Epithelial cell of proximal tubule (primary cell): ENCODE results near the gene DNAAF5. TPM values are rescaled to one million over a fixed set of nuclear protein-coding genes. Genes with fewer than 3 reads are reported as not detected.

ENCODE experiments used
- DNase-seq: peaks from one replicate; pipeline ENCODE4 v3.0.0-alpha.2; 2011; ENCODE audit warnings: low read depth
- H3K4me3 ChIP-seq: 2 replicates; pipeline ENCODE4 v1.5.1; 2011; ENCODE audit warnings: low read depth, mild to moderate bottlenecking, low read length
- total RNA-seq: library from RNA; depleted of rRNA; stranded (reverse); fragments of >200 nt; gene quantifications from 2 replicates; pipeline ENCODE4 v1.2.3, GENCODE V29; 2015
- TF ChIP-seq, protein P1 (sequence below): conservative IDR thresholded peaks from 2 replicates; pipeline ENCODE4 v1.5.1; 2012; ENCODE audit warnings: low read depth, mild to moderate bottlenecking, low read length

DNAAF5 gene
- total RNA-seq, 1 donor from 2014 or later = 64.1 TPM

DNA sequence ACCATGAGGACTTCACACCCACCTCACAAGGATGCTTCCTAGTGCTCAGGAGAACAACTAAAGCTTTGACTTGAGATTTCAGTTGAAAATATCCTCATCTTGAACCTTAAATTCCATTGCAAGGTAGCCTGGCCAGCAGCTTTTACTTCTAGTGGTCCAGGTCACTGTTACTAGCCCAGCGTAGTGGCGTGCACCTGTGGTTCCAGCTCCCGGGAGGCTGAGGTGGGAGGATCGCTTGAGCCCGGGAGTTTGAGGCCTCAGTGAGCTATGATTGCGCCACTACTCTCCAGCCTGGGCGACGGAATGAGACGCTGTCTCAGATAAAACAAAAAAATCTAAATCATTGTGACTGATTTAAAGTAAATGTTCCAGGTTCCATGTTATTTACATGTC, 28.9 kb downstream of the DNAAF5 start:
- no peak overlapping the region for H3K4me3 ChIP-seq
- no peak for DNase-seq
- TF ChIP-seq, protein P1, sequence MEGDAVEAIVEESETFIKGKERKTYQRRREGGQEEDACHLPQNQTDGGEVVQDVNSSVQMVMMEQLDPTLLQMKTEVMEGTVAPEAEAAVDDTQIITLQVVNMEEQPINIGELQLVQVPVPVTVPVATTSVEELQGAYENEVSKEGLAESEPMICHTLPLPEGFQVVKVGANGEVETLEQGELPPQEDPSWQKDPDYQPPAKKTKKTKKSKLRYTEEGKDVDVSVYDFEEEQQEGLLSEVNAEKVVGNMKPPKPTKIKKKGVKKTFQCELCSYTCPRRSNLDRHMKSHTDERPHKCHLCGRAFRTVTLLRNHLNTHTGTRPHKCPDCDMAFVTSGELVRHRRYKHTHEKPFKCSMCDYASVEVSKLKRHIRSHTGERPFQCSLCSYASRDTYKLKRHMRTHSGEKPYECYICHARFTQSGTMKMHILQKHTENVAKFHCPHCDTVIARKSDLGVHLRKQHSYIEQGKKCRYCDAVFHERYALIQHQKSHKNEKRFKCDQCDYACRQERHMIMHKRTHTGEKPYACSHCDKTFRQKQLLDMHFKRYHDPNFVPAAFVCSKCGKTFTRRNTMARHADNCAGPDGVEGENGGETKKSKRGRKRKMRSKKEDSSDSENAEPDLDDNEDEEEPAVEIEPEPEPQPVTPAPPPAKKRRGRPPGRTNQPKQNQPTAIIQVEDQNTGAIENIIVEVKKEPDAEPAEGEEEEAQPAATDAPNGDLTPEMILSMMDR = no peak

DNA sequence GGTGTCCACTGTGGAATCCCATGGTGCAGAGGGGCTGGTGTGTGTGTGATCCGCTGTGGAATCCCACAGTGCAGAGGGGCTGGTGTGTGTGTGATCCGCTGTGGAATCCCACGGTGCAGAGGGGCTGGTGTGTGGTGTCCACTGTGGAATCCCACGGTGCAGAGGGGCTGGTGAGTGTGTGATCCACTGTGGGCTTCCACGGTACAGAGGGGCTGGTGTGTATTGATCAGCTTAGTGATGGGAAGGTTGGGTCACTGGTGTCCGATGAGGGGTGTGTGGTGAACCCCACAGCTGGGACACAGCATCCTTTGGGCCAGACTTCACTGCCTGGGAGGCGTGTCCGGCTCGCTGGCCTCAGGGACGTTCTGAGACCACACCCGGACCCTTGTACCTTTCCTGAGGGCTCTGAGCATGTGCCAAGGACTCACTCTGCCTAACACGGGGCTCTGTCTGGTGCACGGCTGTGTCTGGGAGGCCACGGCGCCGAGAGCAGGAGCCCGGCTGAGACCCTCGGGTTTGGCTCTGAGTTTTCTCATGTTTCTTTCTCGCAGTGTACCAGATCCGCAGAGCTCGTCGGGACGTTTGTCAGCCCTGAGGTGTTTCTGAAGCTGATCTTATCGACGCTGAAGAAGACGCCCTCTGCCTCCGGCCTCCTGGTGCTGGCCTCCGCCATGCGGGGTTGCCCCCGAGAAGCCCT, 29.9 kb downstream of the DNAAF5 start:
- H3K4me3 ChIP-seq = no peak overlapping the region
- TF ChIP-seq, protein P1 = no peak

DNA sequence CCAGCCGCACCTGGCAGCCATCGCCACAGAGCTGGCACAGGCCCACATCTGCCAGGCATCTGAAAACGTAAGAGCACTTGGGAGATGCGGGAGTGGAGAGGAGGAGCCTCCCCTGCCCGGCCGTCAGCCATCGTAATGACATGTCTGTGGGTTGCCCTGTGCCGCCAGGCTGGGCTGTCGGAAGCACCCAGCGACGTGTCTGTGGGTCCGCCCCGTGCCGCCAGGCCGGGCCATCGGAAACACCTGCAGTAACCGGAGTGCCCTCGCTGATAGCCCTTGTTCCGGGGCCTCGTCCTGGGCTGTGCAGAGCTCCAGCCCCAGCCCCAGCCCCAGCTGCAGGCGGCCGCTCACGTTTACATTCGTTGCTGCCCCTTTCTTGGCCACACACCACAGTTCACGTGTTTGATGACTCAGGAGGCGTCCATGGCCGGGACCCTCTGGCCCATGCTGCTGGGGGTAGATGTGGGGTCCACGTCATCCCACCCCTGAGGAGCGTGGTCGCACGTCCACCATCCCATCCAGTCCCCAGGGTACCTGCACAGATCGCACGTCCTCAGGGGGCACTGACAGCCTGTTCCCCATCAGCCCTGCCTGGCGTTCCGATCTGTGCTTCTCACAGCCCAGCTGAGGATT, 30.5 kb downstream of the DNAAF5 start:
- no peak overlapping the region for H3K4me3 ChIP-seq
- DNase-seq = no peak
- TF ChIP-seq, protein P1 = no peak

More for the DNA sequence above, 29.9 kb downstream of the DNAAF5 start:
- no peak for DNase-seq

DNA sequence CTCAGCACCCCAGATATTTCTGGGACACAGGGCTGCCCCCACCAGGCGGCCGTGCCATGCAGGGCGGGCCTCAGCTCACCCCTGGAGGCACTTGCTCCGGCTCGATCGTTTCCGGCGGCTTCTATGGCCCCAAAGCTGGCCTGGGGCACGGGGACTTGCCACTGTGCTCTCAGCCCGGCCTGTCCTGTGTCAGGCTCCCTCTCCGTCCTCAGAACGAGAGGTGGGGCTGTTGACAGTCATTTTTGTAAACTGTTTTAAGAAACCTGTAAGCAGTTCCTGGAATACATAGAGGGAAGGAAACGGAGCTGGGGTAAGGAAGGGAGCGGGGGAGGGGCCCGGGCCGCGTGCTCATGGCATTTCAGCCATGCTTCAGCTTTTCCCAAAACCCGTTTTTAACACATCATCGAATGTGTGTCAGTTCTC, 31.3 kb downstream of the DNAAF5 start:
- DNase-seq = no peak
- TF ChIP-seq, protein P1 = no peak
- H3K4me3 ChIP-seq = no peak overlapping the region

DNA sequence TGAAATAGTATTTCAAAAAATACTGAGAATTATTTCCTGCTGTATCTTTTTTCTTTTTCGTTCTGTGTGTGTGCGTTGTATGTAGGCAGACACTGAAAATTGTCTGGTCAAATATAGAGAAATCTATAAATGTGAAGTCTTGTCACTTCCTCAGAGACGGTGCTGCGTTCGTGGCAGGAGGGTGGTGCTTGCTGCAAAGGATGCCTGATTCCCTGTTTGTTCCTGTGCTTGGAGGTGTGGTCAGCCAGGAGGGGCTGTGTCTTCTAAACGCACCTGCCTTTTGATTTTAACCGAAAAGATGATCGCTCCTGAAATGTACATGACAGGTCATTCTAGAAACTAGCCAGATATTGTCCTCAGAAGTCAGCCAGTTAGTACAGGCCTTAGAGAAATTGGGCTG, 33.1 kb downstream of the DNAAF5 start:
- H3K4me3 ChIP-seq = no peak overlapping the region
- TF ChIP-seq, protein P1 = no peak
- no peak for DNase-seq

DNA sequence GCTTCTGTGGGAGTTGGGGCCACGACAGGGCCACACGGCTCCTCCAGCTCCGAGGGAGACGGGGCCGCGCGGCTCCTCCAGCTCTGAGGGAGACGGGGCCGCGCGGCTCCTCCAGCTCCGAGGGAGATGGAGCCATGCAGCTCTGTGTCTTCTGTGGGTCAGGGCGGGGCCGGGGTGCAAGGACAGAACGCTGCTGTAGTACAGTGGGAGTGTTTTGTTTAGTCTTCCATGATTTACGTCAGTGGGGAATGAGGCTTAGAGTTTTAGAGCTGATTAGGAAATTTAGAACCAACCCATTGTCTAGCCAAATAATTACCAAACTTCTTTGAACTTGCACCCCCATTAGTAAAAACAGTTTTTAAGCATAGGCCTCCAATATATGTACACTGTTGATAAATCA, 33.5 kb downstream of the DNAAF5 start:
- no peak overlapping the region for H3K4me3 ChIP-seq
- TF ChIP-seq, protein P1 = no peak
- DNase-seq = no peak

DNA sequence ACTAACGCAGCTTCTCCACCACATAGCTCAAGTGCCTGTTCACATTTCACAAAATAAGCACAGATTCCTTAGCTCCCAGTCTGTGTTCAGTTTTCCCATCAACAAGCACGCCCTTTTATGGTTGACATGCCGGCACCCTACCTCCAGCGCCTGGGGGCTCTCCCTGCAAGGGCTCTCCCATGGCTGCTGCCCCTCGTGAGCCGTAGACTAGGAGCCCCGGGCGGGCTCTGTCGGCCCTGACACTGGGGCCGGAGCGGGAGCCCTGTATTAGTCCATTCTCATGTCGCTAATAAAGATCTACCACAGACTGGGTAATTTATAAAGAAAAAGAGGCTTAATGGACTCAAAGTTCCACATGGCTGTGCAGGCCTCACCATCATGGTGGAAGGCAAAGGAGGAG, 34.6 kb downstream of the DNAAF5 start:
- no peak overlapping the region for H3K4me3 ChIP-seq
- no peak for DNase-seq
- TF ChIP-seq, protein P1 = no peak
